SK-N-SH (cell line): ENCODE measurements around the gene FETUB. TPM values are rescaled to one million over a fixed set of nuclear protein-coding genes. Genes with fewer than 3 reads are reported as not detected.

Experiments
- CTCF ChIA-PET: fragments of 300-600, 350-600 bp; formaldehyde crosslinking; extraction: SDS; loops from one replicate; lab custom pipeline; 2021; lab: Yijun Ruan, JAX
- POLR2A ChIA-PET: fragments of 350-600 bp; sonication (Branson Sonifier 250); formaldehyde crosslinking; extraction: SDS; loops from one replicate; lab custom pipeline; 2020; ENCODE audit warnings: antibody characterized with exemption, inconsistent platforms; lab: Yijun Ruan, JAX
- DNase-seq: peaks from one replicate; pipeline ENCODE4 v3.0.0; 2012
- H2AFZ ChIP-seq: fragments of 200-600 bp; sonication (generic); 2 replicates; pipeline ENCODE4 v1.8.1; 2016; ENCODE audit warnings: antibody characterized with exemption, mild to moderate bottlenecking, low read depth
- H3F3A ChIP-seq: fragments of 200-600 bp; sonication (generic); replicated peaks from 2 replicates; pipeline ENCODE3; 2016; ENCODE audit warnings: antibody characterized with exemption, mild to moderate bottlenecking; ENCODE audit not compliant: insufficient read depth
- H3K27ac ChIP-seq, 2 experiments: fragments of 200-500 bp in 1 of 2; fragments of 200-600 bp in 1 of 2; sonication (Bioruptor generic) in 1 of 2; sonication (generic), shearing (Covaris generic) in 1 of 2; 2 replicates each; pipeline versions ENCODE4 v1.5.1 to v1.6.1; 2014 to 2016; ENCODE audit warnings: low read depth in 2 of 2, inconsistent platforms in 1 of 2, low read length in 1 of 2, mild to moderate bottlenecking in 1 of 2, mixed read lengths in 1 of 2
- H3K27me3 ChIP-seq: fragments of 200-600 bp; sonication (generic), shearing (Covaris generic); 2 replicates; pipeline ENCODE4 v1.6.1; 2016; ENCODE audit warnings: mixed run types; ENCODE audit not compliant: insufficient read depth
- H3K36me3 ChIP-seq, 2 experiments: fragments of 200-500 bp in 1 of 2; fragments of 200-600 bp in 1 of 2; sonication (Bioruptor generic) in 1 of 2; sonication (generic) in 1 of 2; replicated peaks in 1 of 2; 2 replicates each; pipeline versions ENCODE3 to v1.5.1; 2014 to 2016; ENCODE audit warnings: low read length in 1 of 2, mild to moderate bottlenecking in 1 of 2; ENCODE audit not compliant: insufficient read depth in 2 of 2, control insufficient read depth in 1 of 2
- H3K4me1 ChIP-seq, 2 experiments: fragments of 200-500 bp in 1 of 2; fragments of 200-600 bp in 1 of 2; sonication (Bioruptor generic) in 1 of 2; sonication (generic), shearing (Covaris generic) in 1 of 2; 2 replicates each; pipeline versions ENCODE4 v1.5.1 to v1.6.1; 2014 to 2016; ENCODE audit warnings: low read depth in 1 of 2, low read length in 1 of 2, mixed run types in 1 of 2; ENCODE audit not compliant: insufficient read depth in 2 of 2, control insufficient read depth in 1 of 2
- H3K4me2 ChIP-seq: fragments of 200-600 bp; sonication (generic), shearing (Covaris generic); 2 replicates; pipeline ENCODE4 v1.6.1; 2017; ENCODE audit warnings: mixed run types
- H3K4me3 ChIP-seq, 2 experiments: fragments of 200-500 bp in 1 of 2; fragments of 200-600 bp in 1 of 2; sonication (Bioruptor generic) in 1 of 2; sonication (generic), shearing (Covaris generic) in 1 of 2; 2 replicates each; pipeline versions ENCODE4 v1.5.1 to v1.8.1; 2014 to 2016; ENCODE audit warnings: low read depth in 2 of 2, inconsistent platforms in 1 of 2, low read length in 1 of 2, mild to moderate bottlenecking in 1 of 2, mixed read lengths in 1 of 2, moderate library complexity in 1 of 2
- H3K79me2 ChIP-seq: fragments of 200-600 bp; sonication (generic); 2 replicates; pipeline ENCODE4 v1.8.1; 2017; ENCODE audit warnings: mild to moderate bottlenecking; ENCODE audit not compliant: insufficient read depth
- H3K9ac ChIP-seq: fragments of 200-600 bp; sonication (generic); 2 replicates; pipeline ENCODE4 v1.6.1; 2017; ENCODE audit warnings: mixed run types
- H3K9me2 ChIP-seq: fragments of 200-600 bp; sonication (generic); 2 replicates; pipeline ENCODE4 v1.6.1; 2017; ENCODE audit warnings: mixed run types
- H3K9me3 ChIP-seq: fragments of 200-600 bp; sonication (generic); 2 replicates; pipeline ENCODE4 v1.6.1; 2017; ENCODE audit warnings: mixed run types, mild to moderate bottlenecking, moderate library complexity
- H4K20me1 ChIP-seq: fragments of 200-600 bp; sonication (generic); 2 replicates; pipeline ENCODE4 v1.6.1; 2017; ENCODE audit warnings: mild to moderate bottlenecking, mixed run types; ENCODE audit not compliant: insufficient read depth
- CHD2 ChIP-seq: fragments of 150-350 bp; IDR thresholded peaks from 2 replicates; pipeline ENCODE4 v1.6.1; 2018; ENCODE audit warnings: low read length; ENCODE audit not compliant: partially characterized antibody
- ELF1 ChIP-seq: IDR thresholded peaks from 2 replicates; pipeline ENCODE4 v1.4.0; 2012
- EP300 ChIP-seq, 2 experiments: IDR thresholded peaks; 2 replicates each; pipeline versions ENCODE4 v1.4.0 to v1.6.1; 2012; ENCODE audit warnings: borderline replicate concordance in 1 of 2, low read depth in 1 of 2, low read length in 1 of 2
- FOXJ3 ChIP-seq: sonication (generic); formaldehyde crosslinking; IDR thresholded peaks from 2 replicates; pipeline ENCODE4 v1.5.1; 2020; ENCODE audit warnings: mild to moderate bottlenecking, missing genetic modification reagents
- FOXM1 ChIP-seq: IDR thresholded peaks from 2 replicates; pipeline ENCODE4 v1.4.0; 2012; ENCODE audit warnings: low read depth, mild to moderate bottlenecking
- GABPA ChIP-seq: IDR thresholded peaks from 2 replicates; pipeline ENCODE4 v1.4.0; 2012; ENCODE audit warnings: low read depth, mild to moderate bottlenecking
- GATA2 ChIP-seq: sonication (generic); formaldehyde crosslinking; IDR thresholded peaks from 2 replicates; pipeline ENCODE4 v1.5.0; 2020; ENCODE audit warnings: mild to moderate bottlenecking, missing genetic modification reagents
- JUND ChIP-seq: IDR thresholded peaks from 2 replicates; pipeline ENCODE4 v1.4.0; 2012
- MAX ChIP-seq: IDR thresholded peaks from 2 replicates; pipeline ENCODE4 v1.4.0; 2012; ENCODE audit warnings: low read depth
- MEF2A ChIP-seq: IDR thresholded peaks from 2 replicates; pipeline ENCODE4 v1.4.0; 2012; ENCODE audit warnings: low read depth, borderline replicate concordance
- MXI1 ChIP-seq: IDR thresholded peaks from 2 replicates; pipeline ENCODE4 v1.6.1; 2012; ENCODE audit warnings: mild to moderate bottlenecking, low read depth, low read length, improper control_type of control experiment
- NFIC ChIP-seq: IDR thresholded peaks from 2 replicates; pipeline ENCODE4 v1.4.0; 2012; ENCODE audit warnings: borderline replicate concordance
- NRF1 ChIP-seq: IDR thresholded peaks from 2 replicates; pipeline ENCODE4 v1.6.1; 2012; ENCODE audit warnings: low read depth, mild to moderate bottlenecking, low read length
- PBX3 ChIP-seq: IDR thresholded peaks from 2 replicates; pipeline ENCODE4; 2012
- POLR2AphosphoS5 ChIP-seq: IDR thresholded peaks from 2 replicates; pipeline ENCODE4 v1.6.1; 2012; ENCODE audit warnings: low read depth, low read length
- RCOR1 ChIP-seq: fragments of 150-350 bp; IDR thresholded peaks from 2 replicates; pipeline ENCODE4 v1.6.1; 2017; ENCODE audit warnings: antibody characterized with exemption, low read length
- RFX5 ChIP-seq: IDR thresholded peaks from 2 replicates; pipeline ENCODE4 v1.6.1; 2012; ENCODE audit warnings: mild to moderate bottlenecking, improper control_type of control experiment, low read length
- RXRA ChIP-seq: IDR thresholded peaks from 2 replicates; pipeline ENCODE4 v1.4.0; 2012; ENCODE audit warnings: low read depth, mild to moderate bottlenecking, borderline replicate concordance
- SIN3A ChIP-seq: IDR thresholded peaks from 2 replicates; pipeline ENCODE4 v1.6.1; 2012; ENCODE audit warnings: low read depth, mild to moderate bottlenecking, low read length, moderate library complexity, borderline replicate concordance
- SMC3 ChIP-seq: IDR thresholded peaks from 2 replicates; pipeline ENCODE4 v1.6.1; 2012; ENCODE audit warnings: low read depth, low read length, improper control_type of control experiment
- YY1 ChIP-seq: IDR thresholded peaks from 2 replicates; pipeline ENCODE4 v1.4.0; 2012; ENCODE audit warnings: low read depth, mild to moderate bottlenecking
- WGBS: methylation state at CpG from one replicate; pipeline ENCODE4 v1.1.6; 2017; ENCODE audit warnings: low lambda C conversion rate; 5-methylcytosine and 5-hydroxymethylcytosine counted together
- polyA plus RNA-seq, 3 experiments: library from polyadenylated mRNA; depleted of rRNA; stranded (reverse); fragments of >200 nt; gene quantifications; 2 replicates each; pipeline ENCODE4 v1.2.3, GENCODE V29; 2012
- TF ChIP-seq, protein P1 (sequence below): fragments of 200-600 bp; sonication (generic); IDR thresholded peaks from 2 replicates; pipeline ENCODE4 v1.6.1; 2017; ENCODE audit warnings: antibody characterized with exemption, mild to moderate bottlenecking, moderate library complexity

Gene FETUB
- polyA plus RNA-seq, 1 of the 3 experiments (the other 2 are of a cell fraction) = 0.05 TPM

DNA sequence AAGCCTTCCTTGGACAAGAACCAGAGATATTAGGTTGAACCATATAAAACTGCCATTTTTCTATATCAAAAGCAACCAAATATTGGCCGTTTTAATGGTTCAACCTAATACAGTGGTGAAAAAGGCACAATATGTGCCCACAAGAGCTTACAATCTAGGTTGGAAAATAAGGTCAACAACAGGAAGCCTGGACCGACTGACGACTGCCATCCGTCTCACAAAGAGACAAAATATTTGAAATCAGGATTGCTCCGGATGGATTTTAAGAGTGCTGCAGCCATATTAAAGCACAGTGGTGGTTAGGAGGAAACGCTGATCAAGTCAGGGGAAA is 26.0 kb upstream of the FETUB start:
- CTCF ChIA-PET = interaction anchor here (0.6 to 8.6 kb wide), 54 partner anchors 11 to 1418 kb away, joined by 3 to 167 read pairs (median 4); partner anchors contain the start of genes DNAJB11, RFC4 and TBCCD1
- POLR2A ChIA-PET = interaction anchor here (0.7 to 4.9 kb wide), 2 partner anchors 170 to 450 kb away, joined by 6 to 31 read pairs; partner anchors contain the start of gene EIF4A2
- Histone ChIP-seq H4K20me1 (no peaks in the 10 kb centered on the region), H3K4me2 (no peak overlapping the region), H3K9ac (no peak overlapping the region), H3K36me3 (no peaks in the 10 kb centered on the region), H3K27ac (no peak overlapping the region), H2AFZ (no peak overlapping the region), H3K4me3 (no peak overlapping the region), H3K9me3 (no peaks in the 10 kb centered on the region), H3K27me3 (peaks cover 20% of the 10 kb centered on the region; the same call in 1 of the 2 replicates), H3K4me1 (peaks cover 0 to 7% of the 10 kb centered on the region in 2 experiments; a peak in 2 of 4 replicates), H3K9me2 (no peaks in the 10 kb centered on the region), H3F3A (no peaks in the 10 kb centered on the region), H3K79me2 (no peaks in the 10 kb centered on the region)
- 48% methylated on average over 6 of the region's 6 CpGs for WGBS
- no peak for TF ChIP-seq ELF1
- TF ChIP-seq NRF1 = no peak
- no peak for TF ChIP-seq PBX3
- no peak for TF ChIP-seq CHD2
- TF ChIP-seq, protein P1, sequence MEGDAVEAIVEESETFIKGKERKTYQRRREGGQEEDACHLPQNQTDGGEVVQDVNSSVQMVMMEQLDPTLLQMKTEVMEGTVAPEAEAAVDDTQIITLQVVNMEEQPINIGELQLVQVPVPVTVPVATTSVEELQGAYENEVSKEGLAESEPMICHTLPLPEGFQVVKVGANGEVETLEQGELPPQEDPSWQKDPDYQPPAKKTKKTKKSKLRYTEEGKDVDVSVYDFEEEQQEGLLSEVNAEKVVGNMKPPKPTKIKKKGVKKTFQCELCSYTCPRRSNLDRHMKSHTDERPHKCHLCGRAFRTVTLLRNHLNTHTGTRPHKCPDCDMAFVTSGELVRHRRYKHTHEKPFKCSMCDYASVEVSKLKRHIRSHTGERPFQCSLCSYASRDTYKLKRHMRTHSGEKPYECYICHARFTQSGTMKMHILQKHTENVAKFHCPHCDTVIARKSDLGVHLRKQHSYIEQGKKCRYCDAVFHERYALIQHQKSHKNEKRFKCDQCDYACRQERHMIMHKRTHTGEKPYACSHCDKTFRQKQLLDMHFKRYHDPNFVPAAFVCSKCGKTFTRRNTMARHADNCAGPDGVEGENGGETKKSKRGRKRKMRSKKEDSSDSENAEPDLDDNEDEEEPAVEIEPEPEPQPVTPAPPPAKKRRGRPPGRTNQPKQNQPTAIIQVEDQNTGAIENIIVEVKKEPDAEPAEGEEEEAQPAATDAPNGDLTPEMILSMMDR = no peak
- no peak for TF ChIP-seq MAX
- TF ChIP-seq RXRA = no peak
- no peak for TF ChIP-seq MEF2A
- no peak for TF ChIP-seq SIN3A
- no peak for TF ChIP-seq JUND
- DNase-seq = no peak

DNA sequence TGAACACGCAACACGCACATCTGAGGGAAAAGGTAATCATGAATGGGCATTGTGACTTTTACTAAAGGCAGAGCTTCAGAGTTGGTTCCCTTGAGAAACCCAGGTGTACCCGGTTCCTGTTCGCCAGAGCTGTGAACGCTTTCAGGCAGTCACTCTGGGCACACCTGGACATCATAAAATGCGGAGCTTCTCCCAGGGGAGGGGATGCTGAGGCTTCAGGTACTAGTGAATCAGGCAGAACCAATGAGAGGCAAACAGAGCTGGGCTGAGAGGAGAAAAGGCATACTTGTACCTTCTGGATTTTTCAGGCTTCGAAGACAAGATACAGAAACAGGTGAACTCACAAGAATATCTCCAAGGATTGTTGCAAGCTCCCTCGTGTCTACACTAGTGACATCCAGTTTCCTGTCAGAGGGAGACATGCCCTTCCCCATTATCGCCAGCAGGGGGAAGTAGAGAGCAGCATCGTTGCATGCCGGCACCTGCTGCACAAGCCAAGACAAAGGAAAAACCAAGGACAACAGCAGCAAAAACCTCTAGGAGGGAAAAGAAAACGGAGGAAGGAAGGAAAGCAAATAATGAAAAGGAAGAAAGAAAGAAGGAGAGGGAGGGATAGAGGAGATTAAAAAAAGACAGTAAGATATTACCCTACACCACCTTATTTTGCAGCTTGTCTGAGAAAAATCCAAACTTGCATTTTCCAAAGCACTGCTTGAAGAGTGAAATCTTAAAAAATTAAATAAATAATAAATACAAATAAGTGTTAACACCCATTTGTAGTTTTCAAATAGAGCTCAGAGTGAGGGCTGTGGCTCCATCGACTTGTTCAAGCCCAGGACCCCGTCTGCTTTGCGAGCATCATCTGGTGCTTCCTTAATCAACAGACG is 25.4 kb upstream of the FETUB start:
- peak; percentile 82 for DNase-seq
- no peaks in the 10 kb centered on the region for H3K9me2 ChIP-seq
- TF ChIP-seq POLR2AphosphoS5 (no peak), NFIC (no peak), GATA2 (CRISPR knock-in tag) (no peak), MXI1 (peak; percentile 87), YY1 (no peak), EP300 (IDR thresholded peaks at IDR 0.05; ENCODE audit: borderline replicate concordance in 1 of 2, low read depth in 1 of 2, low read length in 1 of 2) (no peak), FOXM1 (no peak), RFX5 (no peak), NRF1 (no peak), SIN3A (peak; percentile 64; the same call in 1 of the 2 replicates), FOXJ3 (CRISPR knock-in tag) (no peak), SMC3 (peak; percentile 84), GABPA (no peak), RXRA (no peak), RCOR1 (peak; percentile 53; the same call in 1 of the 2 replicates)
- TF ChIP-seq, protein P1 = peak; percentile 96

More for the DNA sequence above, 25.4 kb upstream of the FETUB start:
- 32% methylated on average over 16 of the region's 16 CpGs for WGBS
- POLR2A ChIA-PET = interaction anchor here (0.7 to 4.9 kb wide), 3 partner anchors 12 to 451 kb away, joined by 3 to 31 read pairs (median 6); partner anchors contain the start of gene EIF4A2
- Histone ChIP-seq H3K4me3 (peak overlapping the region in 1 of 2 experiments; percentile 14; a peak in 1 of 4 replicates), H3K4me1 (peaks cover 0 to 7% of the 10 kb centered on the region in 2 experiments; a peak in 2 of 4 replicates), H3K79me2 (no peaks in the 10 kb centered on the region), H3K36me3 (no peaks in the 10 kb centered on the region), H3K27ac (no peak overlapping the region), H4K20me1 (no peaks in the 10 kb centered on the region), H2AFZ (no peak overlapping the region), H3K4me2 (no peak overlapping the region), H3F3A (no peaks in the 10 kb centered on the region), H3K9me3 (no peaks in the 10 kb centered on the region), H3K27me3 (peaks cover 20% of the 10 kb centered on the region; the same call in 1 of the 2 replicates), H3K9ac (no peak overlapping the region)
- CTCF ChIA-PET = interaction anchor here (0.5 to 8.6 kb wide), 65 partner anchors 10 to 1417 kb away, joined by 3 to 167 read pairs (median 4); partner anchors contain the start of genes DNAJB11, HRG, RFC4 and TBCCD1
